UCSD-AML1 (cell line): ENCODE measurements around the gene SMIM8.
A peak's percentile ranks its signal among the peaks of the same experiment; 100 is the strongest.
"Not testable (repeated sequence)": the region's sequence is repeated elsewhere in the genome, so short reads cannot be mapped to it uniquely, and the experiment has no call there.

Experiments used
- DNase-seq: peaks from one replicate; lab custom pipeline; 2025; ENCODE audit not compliant: unreplicated experiment; lab: John Stamatoyannopoulos, UW

The SMIM8 gene, protein sequence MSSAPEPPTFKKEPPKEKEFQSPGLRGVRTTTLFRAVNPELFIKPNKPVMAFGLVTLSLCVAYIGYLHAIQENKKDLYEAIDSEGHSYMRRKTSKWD

DNA sequence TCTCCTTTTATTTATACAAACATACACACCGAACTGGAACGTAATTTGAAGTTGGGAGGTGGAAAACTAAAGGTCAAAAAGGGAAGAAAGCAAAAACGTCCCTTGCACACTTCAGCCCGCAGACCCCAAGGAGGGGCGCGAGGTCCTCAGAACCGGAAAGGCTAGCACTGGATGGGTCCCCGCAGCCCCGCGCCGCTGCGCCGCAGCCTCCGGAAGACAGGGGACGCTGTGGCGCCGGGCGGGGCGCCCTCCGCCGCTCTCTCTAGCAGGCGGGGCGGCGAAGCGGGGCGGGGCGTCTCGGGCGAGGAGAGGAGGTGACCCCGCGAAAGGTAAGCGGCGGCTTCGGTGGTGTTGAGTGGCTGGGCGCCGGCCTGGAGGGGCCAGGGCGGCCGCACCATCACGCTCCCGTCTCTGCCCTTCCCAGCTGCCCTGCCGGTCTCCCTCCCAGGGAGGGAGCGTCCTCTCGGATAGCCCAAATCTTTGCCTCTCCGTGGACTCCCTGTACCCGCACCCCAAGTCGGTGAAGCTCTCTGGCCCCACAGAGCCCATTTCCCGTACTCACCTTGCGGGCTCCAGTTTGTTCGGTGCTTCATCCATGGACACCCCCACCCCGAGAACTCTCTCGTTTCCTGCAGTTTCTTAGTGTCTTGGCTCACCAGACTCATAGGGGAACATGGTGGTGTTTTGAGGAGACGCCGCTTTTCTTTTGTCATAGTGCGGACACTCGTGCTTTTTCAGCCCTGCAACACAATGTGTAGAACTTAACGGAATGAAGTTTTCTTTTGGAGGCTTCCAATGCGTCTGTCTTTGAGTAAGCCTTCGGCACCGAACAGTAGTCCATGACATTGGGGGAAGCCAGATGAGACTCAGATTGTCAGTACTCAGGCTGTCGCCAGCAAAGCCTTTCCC is at the start of gene SMIM8:
TSS of gene SMIM8 (plus strand) at position 285 of the 909 bp plus-strand sequence. CDS start 14,444 bp downstream, outside the sequence.
- DNase-seq: peak; percentile 86

DNA sequence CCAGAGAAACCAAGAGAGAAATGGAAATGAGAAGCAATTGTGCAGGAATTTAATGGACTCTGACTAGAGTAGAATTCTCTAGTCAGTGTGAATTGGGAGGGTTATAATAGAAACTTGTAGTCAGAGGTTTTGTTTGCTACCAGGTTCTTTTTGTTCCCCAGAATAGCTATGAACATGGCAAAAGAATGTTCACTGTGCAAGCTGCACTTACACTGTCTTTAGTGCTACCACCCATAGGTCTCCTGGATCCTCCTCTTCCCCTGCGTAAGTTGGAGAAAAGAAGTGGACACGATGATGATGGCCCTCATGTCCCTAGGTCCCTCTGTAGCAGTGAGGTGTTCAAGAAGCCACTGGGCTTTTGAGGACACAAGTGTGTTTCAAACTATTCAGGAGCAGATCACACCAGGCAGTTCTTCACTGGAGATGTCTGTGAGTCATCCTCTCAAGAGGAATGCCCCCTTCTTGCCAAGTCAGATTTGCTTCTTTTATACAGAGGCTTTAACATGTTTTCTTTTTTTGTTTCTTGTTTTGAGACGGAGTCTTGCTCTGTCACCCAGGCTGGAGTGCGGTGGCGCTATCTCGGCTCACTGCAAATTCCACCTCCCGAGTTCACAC is 47.6 kb upstream of the SMIM8 start:
- DNase-seq: no peak

- no peak for DNase-seq
Measured at GRCh38 chr6:87276624-87277023, 45.8 kb upstream of the SMIM8 start.

DNA sequence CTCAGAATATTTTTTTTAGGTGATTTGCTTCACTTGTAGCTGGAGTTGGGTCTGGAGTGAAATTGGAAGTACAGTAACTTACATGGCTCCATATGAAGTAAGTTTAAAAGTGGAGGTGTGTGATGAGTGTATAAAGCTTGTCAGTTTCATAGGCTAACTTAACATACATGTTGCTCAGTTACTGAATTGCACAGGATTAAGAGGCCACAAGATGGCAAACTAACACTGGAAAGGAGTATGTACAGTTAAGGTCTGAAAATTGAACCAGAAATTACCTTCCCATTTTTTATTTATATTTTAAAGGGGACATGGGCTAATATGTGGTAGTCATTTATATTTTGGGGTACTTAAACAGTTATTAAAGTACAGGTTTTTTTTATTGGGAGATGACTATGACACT is 45.3 kb upstream of the SMIM8 start:
- no peak for DNase-seq

DNA sequence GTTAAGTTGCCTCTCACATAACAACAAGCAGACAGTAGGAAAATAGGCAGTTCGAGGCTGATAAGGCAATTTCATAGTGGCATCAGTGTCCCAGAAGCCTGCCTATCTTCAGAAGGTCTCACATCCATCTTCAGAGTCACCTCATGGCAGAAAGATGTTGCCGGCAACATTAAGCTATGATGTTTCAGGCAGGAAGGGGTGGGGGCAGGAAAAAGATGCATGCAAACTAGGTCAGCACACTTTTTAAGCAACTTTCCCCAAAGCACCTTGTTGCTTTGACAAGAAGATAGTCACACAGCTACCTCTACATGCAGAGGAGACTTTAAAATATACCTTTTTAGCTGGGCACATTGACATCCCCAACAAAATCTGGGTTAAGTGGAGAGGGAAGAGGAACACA is 43.2 kb upstream of the SMIM8 start:
- DNase-seq: no peak

- no peak for DNase-seq
Measured at GRCh38 chr6:87281426-87281825, 41.0 kb upstream of the SMIM8 start.

- no peak for DNase-seq
Measured at GRCh38 chr6:87282743-87283142, 39.6 kb upstream of the SMIM8 start.

DNA sequence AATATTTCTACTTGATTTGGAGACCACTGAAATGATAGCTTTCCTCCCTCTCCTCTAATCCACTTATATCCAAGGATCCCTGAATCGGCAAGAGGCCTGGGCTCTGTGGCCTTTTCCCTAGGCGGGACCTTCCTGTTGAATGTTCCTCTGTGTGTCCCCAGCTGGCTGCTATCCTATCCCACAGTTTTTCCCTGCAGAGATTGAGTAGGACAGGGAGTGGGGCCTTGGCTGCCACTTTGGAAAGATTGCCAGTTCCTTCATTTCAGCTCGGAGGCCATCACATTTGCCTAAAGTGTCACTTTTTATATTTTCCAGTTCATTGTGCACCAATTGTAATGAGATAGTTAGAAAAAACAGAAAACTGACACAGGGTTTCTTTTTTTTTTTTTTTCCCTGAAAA is 38.9 kb upstream of the SMIM8 start:
- no peak for DNase-seq

DNA sequence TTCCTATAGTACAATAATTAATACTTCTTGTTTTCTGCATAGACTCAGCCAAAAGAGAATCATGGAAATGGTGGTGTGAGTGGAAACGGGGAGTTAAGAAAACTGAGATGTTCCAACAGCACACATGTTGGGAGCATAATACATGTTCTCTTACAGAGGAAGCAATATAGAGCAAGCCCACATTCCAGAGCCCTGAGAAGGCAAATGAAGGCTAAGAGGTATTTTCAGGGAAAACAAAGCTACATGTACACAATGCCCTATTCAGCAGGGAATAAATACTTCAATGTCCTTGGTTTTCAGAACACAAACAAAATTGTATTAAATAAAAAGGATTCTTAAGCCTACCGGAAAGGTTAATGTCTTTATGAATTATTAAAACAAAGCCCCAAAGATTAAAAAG is 35.1 kb upstream of the SMIM8 start:
- DNase-seq: no peak

GRCh38 chr6:87289571-87289970 is 32.8 kb upstream of the SMIM8 start:
- DNase-seq: no peak

- DNase-seq: no peak
Measured at GRCh38 chr6:87291883-87292282, 30.5 kb upstream of the SMIM8 start.

GRCh38 chr6:87293526-87293925 is 28.9 kb upstream of the SMIM8 start:
- no peak for DNase-seq

GRCh38 chr6:87297119-87297518 is 25.3 kb upstream of the SMIM8 start:
- no peak for DNase-seq

- not testable (repeated sequence) for DNase-seq
Measured at GRCh38 chr6:87301277-87301676, 21.1 kb upstream of the SMIM8 start.

DNA sequence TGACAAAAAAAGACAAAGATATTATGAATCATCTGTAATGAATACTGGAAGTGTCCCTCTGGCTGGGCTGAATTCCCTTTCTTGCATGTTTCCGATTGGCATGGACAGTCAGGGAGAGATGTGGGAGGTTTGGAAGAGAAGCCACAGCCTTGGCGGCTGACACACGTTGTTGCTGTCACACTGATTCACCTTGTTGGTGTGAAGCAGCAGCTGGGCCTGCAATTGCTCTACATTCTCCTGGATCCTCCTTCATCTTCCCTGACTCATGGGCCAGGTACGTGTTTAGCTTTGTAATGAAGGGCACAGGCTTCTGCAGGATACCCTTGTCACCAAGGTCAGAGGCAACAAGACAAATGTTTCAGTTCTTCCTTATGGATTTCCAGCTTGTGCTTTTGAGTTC is 13.4 kb upstream of the SMIM8 start:
- DNase-seq: no peak

- no peak for DNase-seq
Measured at GRCh38 chr6:87312860-87313259, 9.5 kb upstream of the SMIM8 start.

- DNase-seq: no peak
Measured at GRCh38 chr6:87315071-87315470, 7.3 kb upstream of the SMIM8 start.

GRCh38 chr6:87319271-87319987 is 3.0 kb upstream of the SMIM8 start:
- DNase-seq: no peak

GRCh38 chr6:87323880-87324279 is 1.5 kb downstream of the SMIM8 start:
- not testable (repeated sequence) for DNase-seq

DNA sequence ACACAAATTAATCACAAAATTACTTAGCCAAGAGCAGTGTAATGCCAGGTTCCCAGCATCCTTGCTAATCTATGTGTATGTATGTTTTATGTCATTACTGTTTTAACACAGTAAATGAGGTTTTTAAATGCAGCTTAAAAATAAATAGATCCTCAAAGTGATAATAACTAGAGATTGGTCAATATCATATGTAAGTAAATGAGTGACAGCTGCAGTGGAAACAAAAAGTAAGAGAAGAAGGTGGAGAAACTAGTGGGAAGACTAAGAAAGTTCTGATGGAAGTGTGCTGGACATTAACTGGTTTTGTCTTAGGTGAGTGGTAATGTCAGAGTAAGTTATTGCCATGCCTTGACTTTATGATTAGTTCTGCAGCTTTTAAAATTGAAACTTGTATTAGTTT is 8.6 kb downstream of the SMIM8 start:
- no peak for DNase-seq

GRCh38 chr6:87333033-87333432 is 10.6 kb downstream of the SMIM8 start:
- DNase-seq: no peak
